H1 (cell line): Measurements from ENCODE around the gene LY6G6F. TPM values are rescaled to one million over a fixed set of nuclear protein-coding genes. Genes with fewer than 3 reads are reported as not detected.

Experiments used
- BCL11A ChIP-seq, 2 experiments: IDR thresholded peaks; one replicate each; pipeline ENCODE4 v1.6.1; 2011; ENCODE audit warnings: low read depth in 2 of 2, low read length in 2 of 2, mild to moderate bottlenecking in 2 of 2
- EZH2 ChIP-seq: fragments of 200-600 bp; sonication (generic); IDR thresholded peaks from 2 replicates; pipeline ENCODE4 v1.7.1; 2012; ENCODE audit warnings: low read depth, mild to moderate bottlenecking, moderate library complexity, low read length, inconsistent platforms; ENCODE audit not compliant: severe bottlenecking
- GTF2F1 ChIP-seq: IDR thresholded peaks from 2 replicates; pipeline ENCODE4 v1.6.1; 2012; ENCODE audit warnings: low read depth, low read length, improper control_type of control experiment, borderline replicate concordance
- POLR2A ChIP-seq, 2 experiments: IDR thresholded peaks; 1 replicate in 1 of 2; 2 replicates in 1 of 2; pipeline ENCODE4 v1.6.1; 2011; ENCODE audit warnings: low read depth in 2 of 2, low read length in 2 of 2, mild to moderate bottlenecking in 2 of 2; ENCODE audit errors: control extremely low read depth in 1 of 2
- RAD21 ChIP-seq, 2 experiments: IDR thresholded peaks in 1 of 2; conservative IDR thresholded peaks in 1 of 2; 2 replicates each; pipeline ENCODE4 v1.6.1; 2011; ENCODE audit warnings: low read depth in 2 of 2, low read length in 2 of 2, improper control_type of control experiment in 1 of 2, inconsistent platforms in 1 of 2, mild to moderate bottlenecking in 1 of 2, moderate library complexity in 1 of 2
- TAF1 ChIP-seq: IDR thresholded peaks from 2 replicates; pipeline ENCODE4 v1.6.1; 2011; ENCODE audit warnings: mild to moderate bottlenecking, low read depth, low read length
- polyA plus RNA-seq, 7 experiments: library from polyadenylated mRNA; depleted of rRNA in 3 of 7; stranded (reverse) in 5 of 7; unstranded in 2 of 7; fragments of >200 nt in 5 of 7; fragments of 200-250 nt in 2 of 7; gene quantifications; 1 replicate in 5 of 7; 2 replicates in 1 of 7; 4 replicates in 1 of 7; pipeline versions ENCODE4 v1.2.1 to v1.2.3, GENCODE V29; 2011 to 2013; ENCODE audit warnings: missing spikeins in 2 of 7, mixed read lengths in 2 of 7
- total RNA-seq: library from RNA; stranded (reverse); fragmentation: NEBNext Ultra II Directional; extraction: Animal tissue kit (Norgen Biotek cat#: 25700); gene quantifications from 2 replicates; pipeline ENCODE4 v1.2.1, GENCODE V29; 2021
- TF ChIP-seq, protein P1 (sequence below), 3 experiments: IDR thresholded peaks; 1 replicate in 2 of 3; 2 replicates in 1 of 3; pipeline versions ENCODE4 v1.5.1 to v1.6.1; 2011; ENCODE audit warnings: low read length in 3 of 3, mild to moderate bottlenecking in 3 of 3, inconsistent platforms in 2 of 3, low read depth in 1 of 3, moderate library complexity in 1 of 3; ENCODE audit not compliant: insufficient read depth in 1 of 3; ENCODE audit errors: control extremely low read depth in 1 of 3

LY6G6F gene
- total and polyA plus RNA-seq, 2 of the 8 experiments (the other 6 are each of a cell fraction or from before 2014, with no cell fraction given), result not detected

DNA sequence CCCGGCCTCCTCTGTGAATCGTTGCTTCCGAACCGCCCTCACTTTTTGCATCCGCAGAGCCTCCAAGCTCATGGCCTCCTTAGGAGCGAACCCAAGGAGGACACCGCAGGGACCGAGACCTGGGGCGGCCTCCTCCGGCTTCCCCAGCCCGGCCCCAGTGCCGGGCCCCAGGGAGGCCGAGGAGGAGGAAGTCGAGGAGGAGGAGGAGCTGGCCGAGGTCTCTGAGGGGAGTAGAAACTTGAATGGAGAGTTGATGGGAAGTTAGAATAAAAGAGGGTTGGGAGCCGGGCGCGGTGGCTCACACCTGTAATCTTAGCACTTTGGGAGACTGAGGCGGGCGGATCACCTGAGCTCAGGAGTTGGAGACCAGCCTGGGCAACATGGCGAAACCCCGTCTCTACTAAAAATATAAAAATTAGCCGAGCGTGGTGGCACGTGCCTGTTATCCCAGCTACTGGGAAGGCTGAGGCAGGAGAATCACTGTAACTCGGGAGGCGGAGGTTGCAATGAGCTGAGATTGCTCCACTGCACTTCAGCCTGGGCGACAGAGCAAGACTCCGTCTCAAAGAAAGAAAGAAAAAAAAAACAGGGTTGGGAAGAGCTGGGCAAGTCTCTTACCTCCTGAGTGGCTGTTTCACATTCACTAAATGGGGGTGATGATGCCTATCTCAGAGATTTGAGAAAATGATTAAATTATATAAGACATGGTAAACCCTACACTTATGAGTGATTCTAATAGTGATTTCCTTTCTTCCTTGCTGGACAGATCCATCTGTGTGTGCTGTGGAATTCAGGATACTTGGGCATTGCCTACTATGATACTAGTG lies 33.9 kb downstream of the LY6G6F start (continued):
- no peak for TF ChIP-seq RAD21 (IDR thresholded peaks at IDR 0.05 in 1 of 2, conservative IDR thresholded peaks at IDR 0.05 in 1 of 2; ENCODE audit: low read depth in 2 of 2, low read length in 2 of 2)
- TF ChIP-seq GTF2F1, result no peak
- TF ChIP-seq, protein P1, sequence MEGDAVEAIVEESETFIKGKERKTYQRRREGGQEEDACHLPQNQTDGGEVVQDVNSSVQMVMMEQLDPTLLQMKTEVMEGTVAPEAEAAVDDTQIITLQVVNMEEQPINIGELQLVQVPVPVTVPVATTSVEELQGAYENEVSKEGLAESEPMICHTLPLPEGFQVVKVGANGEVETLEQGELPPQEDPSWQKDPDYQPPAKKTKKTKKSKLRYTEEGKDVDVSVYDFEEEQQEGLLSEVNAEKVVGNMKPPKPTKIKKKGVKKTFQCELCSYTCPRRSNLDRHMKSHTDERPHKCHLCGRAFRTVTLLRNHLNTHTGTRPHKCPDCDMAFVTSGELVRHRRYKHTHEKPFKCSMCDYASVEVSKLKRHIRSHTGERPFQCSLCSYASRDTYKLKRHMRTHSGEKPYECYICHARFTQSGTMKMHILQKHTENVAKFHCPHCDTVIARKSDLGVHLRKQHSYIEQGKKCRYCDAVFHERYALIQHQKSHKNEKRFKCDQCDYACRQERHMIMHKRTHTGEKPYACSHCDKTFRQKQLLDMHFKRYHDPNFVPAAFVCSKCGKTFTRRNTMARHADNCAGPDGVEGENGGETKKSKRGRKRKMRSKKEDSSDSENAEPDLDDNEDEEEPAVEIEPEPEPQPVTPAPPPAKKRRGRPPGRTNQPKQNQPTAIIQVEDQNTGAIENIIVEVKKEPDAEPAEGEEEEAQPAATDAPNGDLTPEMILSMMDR (IDR thresholded peaks at IDR 0.05; ENCODE audit: control extremely low read depth in 1 of 3, insufficient read depth in 1 of 3, low read depth in 1 of 3, low read length in 3 of 3), result no peak
- TF ChIP-seq BCL11A (IDR thresholded peaks at IDR 0.05; ENCODE audit: low read depth in 2 of 2, low read length in 2 of 2), result no peak
- TF ChIP-seq POLR2A (IDR thresholded peaks at IDR 0.05; ENCODE audit: control extremely low read depth in 1 of 2, low read depth in 2 of 2, low read length in 2 of 2), result peak in 1 of 2 experiments; percentile 58; a peak in 1 of 3 replicates
- no peak for TF ChIP-seq EZH2
- TF ChIP-seq TAF1, result no peak
